ENCODE data around the gene CAT. TPM values are rescaled to one million over a fixed set of nuclear protein-coding genes. Genes with fewer than 3 reads are reported as not detected.

CAT gene
- total RNA-seq, 1 experiment from 2014 or later = 65.9 TPM

- no TSS peak for BruUV-seq (replicated peaks)
- intact Hi-C loops (cut with micrococcal nuclease; ENCODE audit: unreplicated experiment) = no loop called here
- ATAC-seq = no peak
Observed at GRCh38 chr11:34415538-34415937, 23.2 kb upstream of the CAT start.

GRCh38 chr11:34416088-34416487 is 22.6 kb upstream of the CAT start:
- in situ Hi-C loops (cut with HindIII; ENCODE audit: low pct_unique_long_range_greater_than_20kb, low sequenced_read_pairs) = no loop called here
- DNase-seq (ENCODE audit: low read depth, low spot score) = no peak
- ATAC-seq = no peak

More at GRCh38 chr11:34415538-34415937, 23.2 kb upstream of the CAT start:
- in situ Hi-C loops (cut with HindIII; ENCODE audit: low pct_unique_long_range_greater_than_20kb, low sequenced_read_pairs) = no loop called here
- Histone ChIP-seq H3K9me3 (ENCODE audit: control insufficient read depth, insufficient read depth, low read depth, low read length) (peaks cover 20% of the 10 kb centered on the region), H3K4me3 (ENCODE audit: low read depth in 2 of 2, low read length in 2 of 2) (no peak overlapping the region), H3K4me1 (ENCODE audit: control insufficient read depth, insufficient read depth, low read length) (no peaks in the 10 kb centered on the region), H3K27ac (ENCODE audit: low read length) (no peak overlapping the region), H3K36me3 (ENCODE audit: control insufficient read depth, insufficient read depth, low read length) (no peaks in the 10 kb centered on the region), H3K27me3 (ENCODE audit: control insufficient read depth, insufficient read depth, low read length) (no peaks in the 10 kb centered on the region)
- no peak for DNase-seq (ENCODE audit: low read depth, low spot score)
- ChIA-PET POLR2A (interaction anchor here (0.7 kb wide), 1 partner anchor 1708 kb away, joined by 6 read pairs; no protein-coding TSS in a partner anchor), CTCF (no interaction called here)
- TF ChIP-seq TCF7L2 (IDR thresholded peaks at IDR 0.05; ENCODE audit: low read depth, low read length) = no peak
- TF ChIP-seq REST (IDR thresholded peaks at IDR 0.05; ENCODE audit: insufficient read depth in 1 of 2, low read depth in 2 of 2, low read length in 1 of 2) = no peak
- no peak for TF ChIP-seq SIN3A (IDR thresholded peaks at IDR 0.05; ENCODE audit: borderline replicate concordance, insufficient read depth, low read depth, low read length)
- no peak for TF ChIP-seq POLR2AphosphoS5 (IDR thresholded peaks at IDR 0.05; ENCODE audit: low read depth, low read length)
- TF ChIP-seq CTCF (IDR thresholded peaks at IDR 0.05) = no peak

More at GRCh38 chr11:34416088-34416487, 22.6 kb upstream of the CAT start:
- intact Hi-C loops (cut with micrococcal nuclease; ENCODE audit: unreplicated experiment) = no loop called here
- Histone ChIP-seq H3K36me3 (ENCODE audit: control insufficient read depth, insufficient read depth, low read length) (no peaks in the 10 kb centered on the region), H3K9me3 (ENCODE audit: control insufficient read depth, insufficient read depth, low read depth, low read length) (peaks cover 20% of the 10 kb centered on the region), H3K4me1 (ENCODE audit: control insufficient read depth, insufficient read depth, low read length) (no peaks in the 10 kb centered on the region), H3K4me3 (ENCODE audit: low read depth in 2 of 2, low read length in 2 of 2) (no peak overlapping the region), H3K27ac (ENCODE audit: low read length) (no peak overlapping the region), H3K27me3 (ENCODE audit: control insufficient read depth, insufficient read depth, low read length) (no peaks in the 10 kb centered on the region)
- no peak for TF ChIP-seq SIN3A (IDR thresholded peaks at IDR 0.05; ENCODE audit: borderline replicate concordance, insufficient read depth, low read depth, low read length)
- no peak for TF ChIP-seq REST (IDR thresholded peaks at IDR 0.05; ENCODE audit: insufficient read depth in 1 of 2, low read depth in 2 of 2, low read length in 1 of 2)
- no peak for TF ChIP-seq CTCF (IDR thresholded peaks at IDR 0.05)
- TF ChIP-seq TCF7L2 (IDR thresholded peaks at IDR 0.05; ENCODE audit: low read depth, low read length) = no peak
- TF ChIP-seq POLR2AphosphoS5 (IDR thresholded peaks at IDR 0.05; ENCODE audit: low read depth, low read length) = no peak
- ChIA-PET POLR2A (interaction anchor here (0.7 kb wide), 1 partner anchor 1708 kb away, joined by 6 read pairs; no protein-coding TSS in a partner anchor), CTCF (no interaction called here)
- BruUV-seq (replicated peaks) = no TSS peak
